Esophagus muscularis mucosa (tissue), 4 donors: Measurements from ENCODE around the gene MINPP1. TPM values are rescaled to one million over a fixed set of nuclear protein-coding genes. Genes with fewer than 3 reads are reported as not detected.

ENCODE experiments used
- DNase-seq: peaks from one replicate; pipeline ENCODE4 v3.0.0-alpha.2; 2017; ENCODE audit errors: extremely low spot score
- H3K27ac ChIP-seq, 4 donors: fragments of 200-600 bp; sonication (generic); replicated peaks in 1 of 4; 1 replicate in 3 of 4; 2 replicates in 1 of 4; pipeline ENCODE4 v1.5.1; 2016 to 2019; ENCODE audit warnings: mild to moderate bottlenecking in 1 of 4
- H3K27me3 ChIP-seq, 4 donors: fragments of 200-600 bp; sonication (generic); one replicate each; pipeline versions ENCODE4 v1.5.1 to v1.6.0; 2016 to 2019
- H3K36me3 ChIP-seq, 4 donors: fragments of 200-600 bp; sonication (generic); one replicate each; pipeline ENCODE4 v1.5.1; 2016 to 2019
- H3K4me1 ChIP-seq, 4 donors: fragments of 200-600 bp; sonication (generic); one replicate each; pipeline ENCODE4 v1.5.1; 2016 to 2019
- H3K4me3 ChIP-seq, 4 donors: fragments of 200-600 bp; sonication (generic); 1 replicate in 2 of 4; 2 replicates in 2 of 4; pipeline ENCODE4 v1.5.1; 2016 to 2019; ENCODE audit warnings: mild to moderate bottlenecking in 4 of 4, moderate library complexity in 1 of 4
- H3K9me3 ChIP-seq, 4 donors: fragments of 200-600 bp; sonication (generic); 1 replicate in 3 of 4; 2 replicates in 1 of 4; pipeline ENCODE4 v1.5.1; 2016 to 2019
- CTCF ChIP-seq, 3 experiments: fragments of 200-600 bp in 2 of 3; fragments of 450-650 bp in 1 of 3; sonication (generic) in 2 of 3; IDR thresholded peaks; one replicate each; pipeline ENCODE4 v1.5.1; 2017 to 2019; ENCODE audit warnings: antibody characterized with exemption in 3 of 3, mild to moderate bottlenecking in 2 of 3, moderate library complexity in 1 of 3
- EP300 ChIP-seq: sonication (generic); formaldehyde crosslinking; IDR thresholded peaks from one replicate; pipeline ENCODE4 v1.6.1; 2017; ENCODE audit warnings: antibody characterized with exemption
- POLR2A ChIP-seq: fragments of 450-650 bp; IDR thresholded peaks from one replicate; pipeline ENCODE4 v1.6.1; 2017; ENCODE audit warnings: antibody characterized with exemption, moderate library complexity, mild to moderate bottlenecking, low read depth
- POLR2AphosphoS5 ChIP-seq, 2 donors: sonication (generic); formaldehyde crosslinking; IDR thresholded peaks; one replicate each; pipeline ENCODE4 v1.6.1; 2017; ENCODE audit warnings: antibody characterized with exemption in 2 of 2
- WGBS: methylation state at CpG from one replicate; pipeline ENCODE4 v1.1.5; 2018; 5-methylcytosine and 5-hydroxymethylcytosine counted together
- intact Hi-C: fragments of 100-400 bp; cut with DNase I; formaldehyde crosslinking; loops from one replicate; pipeline ENCODE4 v1.15.1; 2023
- total RNA-seq, 4 donors: library from RNA; depleted of rRNA; stranded (reverse); fragments of >200 nt; gene quantifications; one replicate each; pipeline versions ENCODE4 v1.1.0 to v1.2.1, GENCODE V29; 2016

The MINPP1 gene
- total RNA-seq, 4 donors from 2014 or later, result 8.1 to 13.3 (median 11.0) TPM

GRCh38 chr10:87500646-87501048, 4.0 kb upstream of the MINPP1 start:
- no peak for DNase-seq
- Histone ChIP-seq H3K9me3 (no peaks in the 10 kb centered on the region), H3K4me1 (peaks cover 4 to 11% (median 7%) of the 10 kb centered on the region in 4 donors), H3K27me3 (peaks cover 0 to 5% (median 0%) of the 10 kb centered on the region in 4 donors), H3K4me3 (no peak overlapping the region), H3K27ac (no peak overlapping the region), H3K36me3 (no peaks in the 10 kb centered on the region)
- 80% methylated on average over 3 of the region's 3 CpGs for WGBS
- intact Hi-C loops, result no loop called here
- TF ChIP-seq CTCF (IDR thresholded peaks at IDR 0.05) (no peak), POLR2AphosphoS5 (IDR thresholded peaks at IDR 0.05) (no peak), POLR2A (no peak), EP300 (no peak)

- Histone ChIP-seq H3K9me3 (no peaks in the 10 kb centered on the region), H3K4me3 (no peak overlapping the region), H3K4me1 (peaks cover 15 to 34% (median 28%) of the 10 kb centered on the region in 4 donors), H3K27me3 (no peaks in the 10 kb centered on the region), H3K27ac (no peak overlapping the region), H3K36me3 (no peaks in the 10 kb centered on the region)
- 94% methylated on average over 8 of the region's 8 CpGs for WGBS
- TF ChIP-seq EP300 (no peak), POLR2A (no peak), POLR2AphosphoS5 (IDR thresholded peaks at IDR 0.05) (no peak)
- intact Hi-C loops, result no loop called here
- no peak for DNase-seq
Measured at GRCh38 chr10:87503401-87503800, 1.3 kb upstream of the MINPP1 start.

GRCh38 chr10:87503886-87504285, 807 bp upstream of the MINPP1 start:
- 77% methylated on average over 6 of the region's 6 CpGs for WGBS
- DNase-seq, result no peak
- Histone ChIP-seq H3K4me1 (peaks cover 15 to 34% (median 28%) of the 10 kb centered on the region in 4 donors), H3K36me3 (peaks cover 0 to 3% (median 3%) of the 10 kb centered on the region in 4 donors), H3K27me3 (no peaks in the 10 kb centered on the region), H3K4me3 (peak overlapping the region; percentile 77 to 92 (median 87)), H3K9me3 (no peaks in the 10 kb centered on the region), H3K27ac (peak overlapping the region; percentile 78 to 92 (median 84))
- intact Hi-C loops, result no loop called here
- TF ChIP-seq POLR2A, result no peak
- TF ChIP-seq EP300, result no peak
- TF ChIP-seq POLR2AphosphoS5 (IDR thresholded peaks at IDR 0.05), result no peak
- TF ChIP-seq CTCF (IDR thresholded peaks at IDR 0.05), result no peak

GRCh38 chr10:87504307-87504639, 420 bp upstream of the MINPP1 start:
- no peak for DNase-seq
- whole genome bisulfite sequencing, result 8% methylated on average over 10 of the region's 10 CpGs

More at GRCh38 chr10:87504307-87504639, 420 bp upstream of the MINPP1 start:
- H3K36me3 ChIP-seq, result peaks cover 0 to 7% (median 5%) of the 10 kb centered on the region in 4 donors
- TF ChIP-seq EP300 (no peak), CTCF (IDR thresholded peaks at IDR 0.05) (no peak), POLR2AphosphoS5 (IDR thresholded peaks at IDR 0.05) (no peak)
- intact Hi-C loops, result no loop called here
- peaks cover 15 to 34% (median 28%) of the 10 kb centered on the region in 4 donors for H3K4me1 ChIP-seq
- no peaks in the 10 kb centered on the region for H3K9me3 ChIP-seq
- no peaks in the 10 kb centered on the region for H3K27me3 ChIP-seq
- H3K4me3 ChIP-seq, result peak overlapping the region; percentile 77 to 92 (median 87)
- H3K27ac ChIP-seq, result peak overlapping the region; percentile 78 to 92 (median 84)
